ENCODE measurements around the gene TMEM144.

TMEM144 gene

DNA sequence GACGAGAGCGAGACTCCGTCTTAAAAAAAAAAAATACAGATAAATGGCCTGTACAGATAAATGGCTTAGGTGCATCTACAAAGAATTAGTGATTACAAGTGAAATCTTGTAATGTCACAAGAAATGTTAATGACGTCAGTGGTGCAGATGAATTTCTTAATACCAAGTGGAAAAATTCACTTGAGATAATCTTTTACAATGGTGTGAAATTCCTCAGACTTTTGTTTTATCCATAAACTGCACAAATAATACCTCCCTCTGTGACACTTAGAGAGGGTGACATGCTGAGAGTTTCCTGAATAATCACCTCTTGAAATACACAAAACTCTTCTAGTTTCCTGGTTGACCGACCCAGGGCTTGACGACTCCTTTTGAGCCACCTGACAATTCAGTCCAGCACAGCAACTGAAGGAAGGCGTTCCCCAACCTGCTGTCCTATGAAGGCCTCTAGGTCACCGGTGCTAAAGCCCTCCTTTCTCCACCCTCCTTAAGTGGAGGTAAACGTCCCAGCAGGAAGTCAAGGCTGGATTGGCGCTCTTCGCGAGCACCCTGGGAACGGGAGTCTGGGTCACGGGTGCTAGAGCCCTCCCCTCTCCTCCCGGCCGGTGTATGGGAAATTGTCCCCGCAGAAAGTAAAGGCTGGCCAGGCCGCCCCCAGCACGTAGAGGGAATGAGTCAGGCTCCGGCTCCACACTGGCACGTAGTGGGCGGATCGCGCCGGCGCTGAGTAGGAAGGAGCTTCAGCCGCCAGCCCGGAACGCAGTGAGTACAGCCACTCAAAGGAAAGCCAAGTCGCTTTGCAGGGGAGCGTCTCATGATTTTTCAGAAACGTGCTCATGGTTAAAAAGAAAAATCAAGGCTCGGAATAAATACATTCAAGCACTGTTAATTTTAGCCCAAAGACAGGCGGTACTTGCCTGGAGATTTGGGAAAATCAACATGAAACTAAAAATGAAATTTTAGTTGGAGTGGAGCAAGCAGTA lies at the start of gene TMEM144:
TMEM144 (plus strand) TSS at position 662 of the 983 bp plus-strand sequence. CDS start 2,182 bp downstream, outside the sequence.
- peak; percentile 3 for DNase-seq

DNA sequence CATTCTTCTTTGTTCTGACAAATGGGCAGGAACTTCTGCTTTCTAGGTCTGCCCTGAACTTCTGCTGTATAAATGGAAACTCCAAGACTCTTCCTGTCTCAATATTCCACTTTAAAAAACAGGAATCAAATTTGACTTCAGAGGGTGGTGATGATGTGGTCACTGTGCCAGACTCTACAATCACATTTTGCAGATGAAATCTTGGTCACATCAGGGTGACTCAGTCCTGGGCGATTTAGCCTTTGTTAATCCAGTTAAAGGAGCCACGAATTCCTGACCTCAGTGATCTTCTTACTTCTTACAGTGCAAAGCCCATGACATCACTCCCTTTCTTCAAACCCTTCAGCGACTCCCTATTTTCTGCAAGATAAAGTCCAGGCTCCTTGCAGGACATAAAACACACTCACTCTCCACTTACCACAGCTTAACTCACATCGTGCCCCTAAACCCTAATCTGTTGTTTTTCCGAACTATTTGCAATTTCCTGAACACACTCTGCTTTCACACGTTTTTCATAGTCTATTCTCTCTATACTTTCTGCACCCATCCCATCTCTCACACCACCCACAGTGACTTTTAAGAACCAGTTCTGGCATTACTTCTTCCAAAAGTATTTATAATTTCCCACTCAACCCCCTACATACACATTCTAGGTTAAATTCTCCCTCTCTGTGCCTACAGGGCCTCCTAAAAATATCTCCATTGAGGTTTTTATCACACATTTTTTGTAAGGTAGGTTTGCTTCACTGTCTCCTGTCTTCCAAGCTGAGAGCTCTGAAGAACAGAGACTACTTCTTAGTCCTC lies 48.5 kb upstream of the TMEM144 start:
- DNase-seq, result no peak

DNA sequence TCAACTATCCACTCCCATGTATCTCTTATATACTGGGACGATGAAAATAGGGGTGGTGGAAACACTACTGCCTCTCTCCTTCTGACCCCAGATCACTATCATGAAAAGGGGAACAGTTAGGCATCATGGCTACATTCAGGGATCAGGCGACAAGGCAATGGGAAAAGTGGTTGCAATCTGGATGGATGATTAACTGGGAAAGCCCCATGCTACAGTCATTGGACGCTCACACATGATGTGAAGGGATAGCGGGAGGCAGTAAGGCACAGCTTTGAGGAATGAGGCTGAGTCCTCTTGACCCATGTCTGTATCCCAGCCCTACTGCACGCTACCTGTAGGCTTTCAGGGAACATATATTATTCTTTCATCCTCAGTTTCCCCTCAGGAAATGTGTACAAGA lies 47.7 kb upstream of the TMEM144 start:
- DNase-seq, result no peak

DNA sequence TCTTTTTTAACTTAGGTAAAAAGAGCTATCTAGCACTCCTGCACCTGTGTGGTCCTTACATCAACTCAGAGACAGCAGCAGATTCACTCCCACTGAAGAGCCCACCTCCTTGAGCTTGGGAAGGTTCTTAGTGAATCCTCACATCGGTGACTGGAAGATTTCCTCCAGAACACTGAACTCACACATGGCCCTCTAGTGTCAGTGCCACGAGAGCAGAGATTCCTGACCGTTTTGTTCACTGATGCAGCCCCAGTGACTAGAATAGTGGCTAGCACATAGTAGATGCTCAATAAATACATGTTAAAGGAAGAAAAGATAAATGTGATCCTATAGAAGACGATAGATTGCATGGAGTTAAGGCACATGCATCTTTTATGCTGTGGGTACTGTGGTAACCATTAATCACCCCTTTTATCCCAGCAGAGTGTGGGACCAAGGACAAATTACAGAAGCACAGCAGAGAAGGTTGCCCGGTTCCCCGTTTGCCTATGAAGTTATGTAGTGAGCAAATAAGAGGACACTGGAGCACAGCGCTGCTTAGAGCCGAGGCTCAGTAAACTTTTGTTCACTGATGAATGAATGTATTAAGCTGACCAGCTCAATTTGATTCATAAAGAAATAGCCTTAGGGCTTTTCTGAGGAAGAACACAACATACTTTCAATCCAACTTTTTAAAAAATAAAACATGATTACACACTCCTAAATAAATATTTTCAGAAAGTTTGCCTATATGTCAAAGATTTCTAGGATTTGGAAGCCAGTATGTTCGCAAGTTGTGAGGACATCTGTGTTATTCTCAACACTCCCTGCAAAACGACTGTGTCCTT lies 46.1 kb upstream of the TMEM144 start:
- DNase-seq, result no peak

DNA sequence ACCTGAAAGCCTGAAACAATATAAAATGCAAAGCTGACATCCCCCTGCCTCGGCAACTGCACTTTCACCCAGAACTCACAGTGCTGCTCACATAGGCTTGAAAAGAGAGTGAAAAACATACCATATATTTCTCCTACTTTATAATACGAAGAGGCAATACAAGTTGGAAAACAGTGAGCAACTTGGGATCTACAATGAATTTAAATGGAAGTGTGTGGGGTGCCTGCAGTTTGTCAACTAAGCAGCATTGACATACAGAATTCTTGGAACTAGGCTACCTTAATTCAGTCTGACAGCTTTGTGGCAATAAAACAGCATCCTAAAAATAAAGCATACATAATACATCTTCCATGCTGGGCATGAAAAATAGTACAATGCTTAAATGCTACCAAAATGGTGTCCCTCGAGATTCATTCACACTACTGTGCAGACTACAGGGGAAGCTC lies 45.5 kb upstream of the TMEM144 start:
- no peak for DNase-seq

DNA sequence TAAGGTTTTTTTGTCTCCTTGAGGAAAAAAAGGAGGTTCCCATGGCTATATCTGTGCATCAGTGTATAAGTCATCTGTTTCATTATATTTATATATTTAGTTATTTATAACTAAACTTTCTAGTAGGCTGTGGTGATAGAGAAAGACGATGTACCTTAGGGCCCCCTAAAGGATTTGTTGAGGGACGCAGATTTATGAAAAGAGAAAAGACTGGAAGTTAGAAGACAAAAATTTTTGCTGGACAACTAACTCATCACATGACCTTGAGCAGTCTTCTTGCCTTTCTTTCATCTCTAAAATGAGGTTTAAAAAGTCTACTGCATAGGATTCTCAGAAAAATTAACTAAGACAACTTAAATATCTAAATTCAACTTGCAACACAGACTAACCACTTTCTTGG lies 43.6 kb upstream of the TMEM144 start:
- no peak for DNase-seq

DNA sequence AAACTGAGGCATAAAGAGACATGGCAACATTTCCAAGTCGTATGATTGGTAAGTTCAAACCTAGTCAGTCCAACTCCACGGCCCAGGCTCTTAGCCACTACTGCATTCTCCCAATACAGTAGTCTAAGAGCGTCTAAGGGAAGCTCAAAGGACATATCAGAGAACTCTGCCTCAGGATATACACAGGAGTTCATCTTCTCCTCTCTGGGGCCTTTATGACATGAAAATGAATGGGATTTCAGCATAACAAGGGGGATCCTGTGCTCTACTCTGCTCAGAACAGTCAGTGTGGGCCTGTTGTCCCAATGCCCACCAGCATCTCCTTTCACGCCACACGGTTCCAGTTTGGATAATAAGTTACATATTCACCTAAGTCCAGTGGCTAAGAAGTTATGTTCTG lies 41.7 kb upstream of the TMEM144 start:
- no peak for DNase-seq

DNA sequence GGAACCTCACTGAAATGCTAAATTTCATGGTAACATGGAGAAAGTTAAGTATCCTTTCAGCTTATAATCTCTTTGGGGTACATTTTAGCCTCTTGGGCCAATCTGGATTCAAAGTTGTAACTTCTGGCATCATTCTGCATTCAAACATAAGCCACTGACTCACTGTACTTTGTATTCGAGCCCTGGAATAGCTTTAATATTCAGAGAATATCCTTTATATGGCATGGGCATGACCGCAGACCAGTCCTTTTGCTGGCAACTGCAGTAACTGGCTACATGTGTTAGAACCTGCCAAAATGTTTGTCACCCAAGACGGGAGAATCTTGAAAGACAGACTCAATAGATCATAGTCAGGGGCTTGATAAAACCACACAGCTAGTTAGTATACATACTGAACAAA lies 40.8 kb upstream of the TMEM144 start:
- no peak for DNase-seq

DNA sequence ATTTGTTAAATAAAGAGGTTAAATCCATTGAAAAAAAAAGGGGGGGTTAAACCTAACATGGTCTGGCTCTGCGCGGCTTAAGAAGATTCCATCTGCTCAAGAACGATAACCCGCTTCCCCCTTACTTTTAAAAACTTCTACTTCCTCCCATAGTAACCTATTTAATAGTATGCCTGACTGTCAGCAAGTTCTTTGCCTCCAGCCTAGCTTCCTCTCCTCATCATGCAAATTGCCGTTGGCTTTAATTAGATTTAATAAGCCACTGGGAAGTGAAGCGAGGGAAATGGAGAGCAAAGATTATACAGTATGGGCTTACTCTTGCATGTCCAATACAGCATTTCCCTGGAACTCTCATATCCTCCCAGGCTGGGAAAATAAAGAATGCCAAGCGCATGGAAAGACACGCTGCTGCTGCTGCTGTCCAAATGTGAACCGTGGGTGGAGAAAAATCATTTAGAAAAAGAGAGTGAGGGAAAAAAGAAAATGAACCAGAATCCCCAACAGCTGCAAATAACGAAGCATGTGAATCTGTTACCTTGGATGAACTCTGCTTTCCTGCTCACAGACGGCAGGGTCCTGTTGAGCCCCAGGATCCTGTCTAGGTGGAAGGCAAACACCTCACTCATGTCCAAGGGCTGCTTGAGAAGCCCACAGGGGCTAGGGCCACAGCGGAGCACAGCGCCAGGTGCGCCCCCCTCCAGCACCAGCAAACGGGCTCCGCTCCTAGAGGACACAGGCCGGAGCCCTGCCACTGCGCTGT lies 40.2 kb upstream of the TMEM144 start:
- no peak for DNase-seq

DNA sequence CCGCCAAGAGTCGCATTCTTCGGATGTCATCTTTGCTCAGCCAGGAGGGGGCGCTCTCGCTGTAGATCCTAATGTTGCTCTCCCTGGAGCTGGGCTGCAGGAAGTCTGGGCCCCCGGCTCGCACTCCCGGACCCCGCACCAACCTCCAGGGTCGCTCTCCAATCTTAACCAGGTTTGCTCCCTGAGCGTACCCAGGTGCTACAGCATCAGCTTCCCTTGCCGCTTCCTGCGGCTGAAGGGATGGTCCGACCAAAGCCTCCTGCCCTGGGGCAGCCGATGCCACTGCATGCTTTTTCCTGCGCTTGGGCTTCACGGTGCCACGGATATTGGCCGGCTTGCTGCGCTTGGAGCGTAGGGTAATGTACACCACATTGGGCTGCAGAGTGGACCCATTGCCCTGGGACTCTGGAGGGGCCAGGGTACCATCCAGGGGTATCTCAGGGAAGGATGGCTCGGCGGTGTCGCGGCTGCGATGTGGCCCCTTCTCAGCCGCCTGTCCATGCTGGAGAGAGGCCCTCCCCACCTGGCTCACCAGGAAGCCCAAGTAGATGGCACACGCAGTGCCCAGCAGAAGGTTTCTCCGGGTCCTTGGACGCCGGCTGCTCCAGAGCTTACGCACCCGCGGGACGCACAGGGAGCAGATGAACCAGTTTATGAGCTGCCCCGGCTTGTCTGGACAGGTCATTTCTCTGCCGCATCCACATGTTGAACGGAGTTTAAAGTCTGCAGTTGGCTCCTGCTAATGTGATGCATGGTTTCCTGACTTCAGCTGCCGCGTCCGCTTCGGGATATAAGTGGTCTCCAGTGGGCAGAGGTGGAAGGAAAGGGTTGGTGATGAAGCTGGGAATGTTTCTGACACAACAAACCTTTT lies 39.4 kb upstream of the TMEM144 start:
- no peak for DNase-seq

DNA sequence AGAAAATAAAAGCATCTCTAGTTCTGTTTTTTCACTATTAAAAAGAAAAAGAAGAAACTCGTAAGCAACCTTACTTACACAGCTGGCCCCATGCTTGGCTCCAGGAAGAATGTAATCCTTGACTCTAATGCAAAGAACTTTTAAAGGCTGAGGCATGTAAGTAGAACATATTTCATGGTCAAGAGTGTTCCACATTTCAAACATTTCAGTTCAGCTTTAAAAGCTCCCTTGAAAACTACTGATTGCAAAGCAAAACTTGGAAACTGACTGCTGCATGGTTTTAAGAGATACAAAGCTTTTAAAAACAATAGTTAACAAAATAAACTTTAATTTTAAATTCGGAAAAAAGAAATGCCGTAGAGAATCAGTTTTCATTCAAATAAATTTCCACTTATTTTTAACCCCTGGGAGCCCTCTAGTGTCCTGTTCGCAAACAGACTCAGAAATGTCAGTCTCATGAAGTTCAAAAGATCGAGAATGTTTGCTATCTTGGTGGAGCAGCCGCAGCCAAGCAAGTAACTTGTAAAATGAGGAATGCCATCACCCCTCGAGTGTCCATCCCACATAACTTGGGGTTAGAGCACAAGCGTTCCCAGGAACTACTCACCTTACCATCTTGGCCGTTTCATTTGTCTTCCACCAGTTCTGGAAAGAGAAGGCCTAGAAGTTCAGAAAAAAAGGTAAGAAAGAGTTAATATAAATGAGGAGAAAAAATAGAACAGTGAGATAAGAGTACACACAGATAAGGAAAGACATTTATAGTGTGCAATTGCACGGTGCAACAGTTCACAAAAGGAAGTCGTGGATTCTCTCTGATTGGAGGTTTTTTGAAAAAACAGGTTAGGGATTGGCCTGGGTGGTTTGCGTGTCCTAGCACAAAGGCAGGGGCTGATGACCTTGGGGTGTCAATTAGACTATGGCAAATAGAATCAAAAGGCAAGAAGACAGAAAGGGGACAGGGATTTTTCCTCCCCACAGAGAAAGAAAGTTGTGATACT lies 37.7 kb upstream of the TMEM144 start, which contains the start of gene GASK1B:
GASK1B (minus strand) TSS at position 765 of the 998 bp plus-strand sequence. CDS start 1,650 bp downstream, outside the sequence.
- no peak for DNase-seq

DNA sequence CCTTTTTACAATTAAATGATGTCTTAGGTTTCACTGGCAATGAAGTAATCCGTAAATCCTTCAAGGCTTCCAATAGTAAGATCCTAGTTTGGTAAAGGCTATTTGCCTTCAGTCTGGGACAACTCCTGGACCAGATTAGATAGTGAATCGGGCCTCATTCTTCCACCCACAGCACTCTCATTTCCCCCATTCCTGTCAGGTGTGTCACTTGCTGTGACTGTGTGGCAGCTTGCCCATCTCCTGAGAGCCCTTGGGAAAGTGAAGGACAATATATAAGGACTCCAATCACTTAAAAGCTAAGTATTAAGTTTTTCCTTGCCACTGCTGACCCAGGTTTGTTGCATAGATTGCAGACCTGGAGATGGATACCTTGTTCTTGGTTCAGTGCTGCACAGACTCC lies 34.2 kb upstream of the TMEM144 start:
- DNase-seq, result no peak

DNA sequence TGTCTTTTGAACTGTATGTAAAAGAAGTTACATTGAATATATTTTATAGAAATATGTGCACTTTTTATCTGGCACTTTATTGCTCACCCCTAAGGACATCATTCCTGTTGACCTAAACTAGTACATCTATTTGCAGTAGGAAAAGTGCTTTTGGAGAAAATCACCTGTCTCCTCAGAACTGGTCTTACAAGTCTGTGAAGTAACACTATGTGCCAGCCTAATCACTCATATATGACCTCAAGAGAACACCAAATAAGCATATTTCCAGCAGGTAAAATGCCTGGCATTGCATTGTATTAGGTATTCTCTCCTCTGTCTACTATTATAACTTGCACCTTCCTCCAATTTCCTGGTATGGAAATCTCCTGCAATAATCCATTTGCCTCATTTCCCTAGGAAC lies 33.5 kb upstream of the TMEM144 start:
- no peak for DNase-seq

DNA sequence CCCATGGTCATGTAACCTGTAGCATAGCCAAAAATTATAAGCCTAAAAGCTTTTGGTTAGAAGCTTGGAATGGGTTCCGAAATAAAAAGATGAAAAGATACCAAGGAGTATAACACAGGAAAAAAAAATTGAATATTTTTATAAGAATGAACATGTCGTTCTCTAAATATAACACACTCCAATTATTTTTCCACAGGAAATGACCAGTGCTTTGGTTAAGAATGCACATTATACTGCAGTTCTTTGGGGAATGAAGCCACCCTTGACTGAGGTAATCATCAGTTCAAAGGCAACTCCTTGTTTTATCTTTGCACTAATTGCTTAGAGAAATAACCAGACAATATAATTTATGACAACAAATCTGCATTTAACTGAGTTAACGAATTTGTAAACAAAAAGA lies 30.8 kb upstream of the TMEM144 start:
- no peak for DNase-seq

DNA sequence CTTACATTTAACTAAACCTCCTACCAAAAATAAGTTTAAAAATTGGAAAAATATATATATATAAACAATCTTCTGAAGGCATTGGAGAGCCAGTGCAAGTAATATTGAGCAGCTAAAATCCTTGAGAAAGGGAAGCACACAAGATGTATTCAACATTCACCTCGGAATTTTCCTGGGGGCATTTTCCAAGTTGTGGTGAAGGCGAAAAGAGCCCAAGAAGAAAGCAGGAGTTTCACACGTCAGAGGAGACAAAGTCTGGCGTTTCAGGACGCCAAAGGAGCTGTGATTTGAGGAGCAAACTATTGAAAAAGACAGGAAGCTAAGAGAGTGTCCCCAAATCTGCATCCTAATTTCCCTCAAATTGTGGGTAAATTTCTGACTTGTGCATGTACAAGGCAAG lies 28.4 kb upstream of the TMEM144 start:
- no peak for DNase-seq

DNA sequence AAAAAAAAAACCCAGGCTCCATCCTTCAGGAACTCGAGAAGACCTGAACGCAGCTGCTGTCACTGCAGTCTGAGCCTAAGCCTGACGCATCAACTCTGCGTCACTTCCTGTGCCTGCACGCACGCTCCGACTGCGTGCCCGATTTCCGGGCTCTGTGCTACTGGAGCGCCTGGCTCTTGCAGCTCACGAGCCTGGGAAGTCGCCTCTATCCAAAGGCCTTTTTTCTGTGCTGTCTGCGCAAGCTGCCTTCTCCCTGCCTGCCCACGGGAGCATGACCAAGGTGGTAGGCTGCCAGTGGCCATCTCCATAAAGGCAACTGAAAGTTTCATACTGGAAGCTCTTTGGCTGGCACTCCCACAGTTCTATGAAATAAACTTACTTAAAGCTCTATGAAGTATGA lies 27.6 kb upstream of the TMEM144 start:
- no peak for DNase-seq

DNA sequence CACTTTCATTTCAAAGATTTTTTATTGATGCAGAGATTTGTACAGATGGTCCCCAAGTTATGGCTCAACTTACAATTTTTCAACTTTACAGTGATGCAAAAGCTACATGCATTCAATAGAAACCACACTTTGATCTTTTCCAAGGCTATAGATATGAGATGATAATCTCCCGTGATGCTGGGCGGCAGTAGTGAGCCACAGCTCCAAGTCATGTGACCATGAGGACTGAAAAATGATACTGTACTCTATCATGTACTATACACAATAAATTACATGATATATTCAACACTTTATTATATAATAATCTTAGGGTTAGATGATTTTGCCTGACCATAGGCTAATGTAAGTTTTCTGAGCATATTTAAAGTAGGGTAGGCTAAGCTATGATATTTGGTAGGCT lies 23.5 kb upstream of the TMEM144 start:
- DNase-seq, result no peak

DNA sequence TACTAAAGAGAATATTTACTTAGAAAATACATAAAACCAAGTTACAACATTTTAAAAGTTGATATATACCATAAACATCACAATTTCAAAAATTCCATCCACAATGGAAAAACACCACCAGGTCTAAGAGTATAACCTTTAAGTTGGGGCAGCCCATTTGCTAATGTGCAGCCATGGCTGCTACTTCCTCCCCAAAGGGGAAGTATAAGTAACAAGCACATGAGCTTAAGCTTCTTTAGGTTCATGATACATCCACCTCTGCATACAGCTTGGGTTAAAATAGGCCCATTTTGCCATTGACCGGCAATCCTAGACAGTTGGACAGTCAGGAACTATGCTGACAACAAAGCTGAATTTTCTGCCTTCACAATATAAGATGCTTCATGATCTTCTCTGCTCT lies 20.9 kb upstream of the TMEM144 start:
- DNase-seq, result no peak

DNA sequence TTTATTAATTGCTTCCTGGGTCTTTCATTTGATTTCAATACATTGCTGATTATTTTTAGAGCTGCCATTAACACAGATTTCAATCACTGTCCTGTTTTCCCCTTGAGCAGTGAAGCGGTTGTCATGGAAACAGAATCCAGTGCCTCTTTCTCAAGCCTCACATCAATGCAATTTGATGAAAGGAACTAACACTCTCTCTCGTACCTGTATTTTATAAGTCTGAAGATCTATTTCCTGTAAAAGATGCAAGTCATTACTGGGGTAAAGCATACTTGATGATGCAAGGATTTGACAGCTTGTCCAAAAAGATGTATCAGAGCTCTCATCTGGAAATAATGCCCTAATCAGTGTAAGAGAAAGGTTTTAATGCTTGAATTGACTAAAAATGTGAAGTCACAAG lies 19.6 kb upstream of the TMEM144 start:
- no peak for DNase-seq
